HG03460 (cell line): ENCODE results near the gene SMIM41.

ENCODE experiments used
- ATAC-seq: cut with Tn5 transposase; IDR thresholded peaks from one replicate; pipeline ENCODE4 v1.9.1; 2021; ENCODE audit not compliant: unreplicated experiment

Gene SMIM41

DNA sequence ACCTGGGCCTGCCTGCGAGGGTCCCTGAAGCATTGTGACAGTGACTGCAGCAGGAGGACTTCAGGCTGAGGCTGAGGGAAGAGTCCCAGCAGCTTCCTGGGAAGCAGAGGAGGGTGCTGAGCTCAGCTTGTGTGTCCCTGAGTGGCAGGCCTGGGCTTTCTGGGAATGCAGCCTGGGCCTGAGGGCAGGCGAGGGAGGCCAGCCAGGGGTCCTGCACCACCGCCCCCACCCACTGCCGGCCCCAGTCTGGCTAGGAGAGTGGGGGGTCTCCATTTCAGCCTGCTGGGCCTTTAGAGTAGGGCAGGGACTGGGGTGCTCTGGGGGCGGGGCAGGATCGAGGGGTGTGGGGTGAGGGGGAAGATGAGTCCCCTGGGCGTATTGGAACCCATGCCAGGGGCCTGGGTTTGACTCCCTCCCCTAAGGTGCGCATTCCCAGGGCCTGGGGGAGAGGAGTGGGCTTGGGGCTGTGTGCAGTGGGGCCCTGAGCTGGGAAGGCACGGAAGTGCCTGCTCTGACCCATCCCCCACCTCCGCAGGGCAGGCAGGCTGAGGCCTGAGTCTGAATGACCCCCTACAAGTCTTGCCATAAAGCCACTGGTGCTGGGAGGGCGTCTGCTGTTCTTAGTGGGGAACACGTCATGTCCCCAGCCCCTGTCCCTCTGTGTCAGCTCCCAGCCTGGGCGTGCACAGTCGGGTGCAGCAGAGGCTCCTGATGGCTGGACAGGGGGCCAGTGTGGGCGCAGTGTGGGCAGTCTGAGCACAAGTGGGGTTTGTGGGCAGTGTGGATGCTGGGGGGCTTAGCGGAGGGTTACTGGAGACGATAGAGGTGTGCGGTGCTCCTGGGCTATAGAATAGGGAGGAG lies 66.0 kb downstream of the SMIM41 start:
- ATAC-seq, result no peak

DNA sequence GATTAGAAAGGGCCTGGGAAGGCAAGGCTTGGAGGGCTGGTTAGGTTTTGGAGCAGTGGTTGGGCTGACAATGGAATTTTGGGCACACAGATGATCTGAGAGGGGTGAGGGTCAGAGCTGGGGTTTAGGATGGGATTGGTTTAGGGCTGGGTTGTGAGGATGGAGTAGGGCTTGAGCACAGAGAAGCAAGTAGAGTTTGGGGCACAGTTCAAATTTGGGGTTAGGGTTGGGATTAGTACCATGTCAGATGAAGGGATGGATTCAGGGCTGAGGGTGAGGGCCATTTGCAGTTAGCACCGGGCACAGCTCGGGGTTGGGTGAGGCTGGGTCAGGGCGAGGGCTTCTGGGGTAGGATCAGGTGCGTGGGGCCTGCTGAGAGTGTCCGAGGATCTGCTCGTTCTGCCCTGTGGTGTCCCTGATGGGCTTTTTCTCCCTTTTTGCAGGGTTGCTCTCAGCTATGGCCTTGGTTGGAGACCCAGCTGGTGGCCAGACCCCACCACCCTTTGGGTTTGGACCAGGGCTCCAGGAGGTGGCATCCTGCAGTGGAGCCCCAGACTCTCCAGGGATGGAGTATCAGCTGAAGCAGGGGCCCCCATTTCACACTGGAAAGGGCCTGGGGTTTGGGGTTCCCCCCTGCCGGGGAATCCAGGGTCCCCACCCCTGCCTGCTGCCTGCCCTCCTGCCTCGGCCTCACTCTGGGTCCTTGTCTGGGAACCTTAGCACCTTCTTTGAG lies 66.8 kb downstream of the SMIM41 start:
- ATAC-seq, result no peak

GRCh38 chr12:52146822-52147366 lies 67.4 kb downstream of the SMIM41 start:
- no peak for ATAC-seq

GRCh38 chr12:52147367-52147963 lies 68.0 kb downstream of the SMIM41 start:
- no peak for ATAC-seq

DNA sequence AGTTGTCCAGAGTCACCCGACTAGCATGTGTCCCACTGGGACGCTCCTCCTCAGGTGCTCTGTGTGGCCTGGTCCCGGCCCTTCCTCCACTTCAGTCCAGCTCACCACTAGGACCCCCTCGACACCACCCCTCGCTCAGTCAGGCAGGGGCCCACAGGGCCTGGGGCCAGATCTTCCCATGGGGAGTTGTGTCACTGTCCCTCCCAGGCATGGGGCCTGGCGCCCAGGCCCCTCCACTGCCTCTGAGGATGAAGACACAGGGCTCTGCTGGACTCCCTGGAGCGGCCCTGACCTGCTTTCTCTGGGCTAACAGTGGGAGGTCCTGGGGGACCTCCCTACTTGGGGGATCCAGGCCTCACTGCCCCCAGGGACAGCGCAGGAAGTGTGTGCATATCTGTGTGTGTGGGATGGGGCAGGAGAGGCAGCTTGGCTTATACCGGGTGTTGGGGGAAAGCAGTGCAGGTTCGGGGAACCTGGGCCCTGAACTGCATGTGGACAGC lies 68.5 kb downstream of the SMIM41 start:
- ATAC-seq, result no peak

DNA sequence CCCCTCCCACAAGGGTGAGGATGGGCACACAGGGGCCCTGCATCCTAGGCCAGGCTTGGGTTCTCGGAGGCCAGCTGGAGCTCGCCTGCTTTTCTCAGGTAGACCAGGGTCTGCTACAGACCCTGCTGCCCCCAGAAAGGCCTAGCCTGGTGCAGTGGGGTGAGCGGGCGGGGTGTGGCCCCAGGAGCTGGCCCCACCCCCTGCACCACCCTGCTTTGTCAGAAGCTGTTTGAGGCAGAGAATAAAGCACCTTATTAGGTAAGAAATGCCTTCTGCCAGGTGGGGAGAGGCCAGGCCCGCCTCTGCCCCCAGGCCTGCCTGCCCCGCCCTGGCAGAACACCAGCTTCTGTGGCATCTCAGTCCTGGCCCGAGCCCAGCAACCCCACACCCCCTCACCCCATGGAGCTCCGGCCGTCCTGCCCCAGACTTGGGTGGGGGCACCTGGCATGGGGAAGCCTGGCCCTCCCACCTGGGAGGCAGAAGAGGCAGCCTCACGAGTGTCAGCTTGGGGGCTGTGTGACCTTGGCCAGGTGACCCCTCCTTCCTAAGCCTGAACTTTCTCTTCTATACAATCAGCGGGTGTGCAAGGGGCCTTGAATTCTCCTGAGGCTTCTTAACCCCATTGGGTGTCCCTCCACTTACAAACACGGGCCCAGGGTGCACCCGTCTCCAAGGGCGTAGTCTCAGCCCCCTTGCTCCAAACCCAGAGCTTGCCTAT lies 69.1 kb downstream of the SMIM41 start:
- no peak for ATAC-seq

DNA sequence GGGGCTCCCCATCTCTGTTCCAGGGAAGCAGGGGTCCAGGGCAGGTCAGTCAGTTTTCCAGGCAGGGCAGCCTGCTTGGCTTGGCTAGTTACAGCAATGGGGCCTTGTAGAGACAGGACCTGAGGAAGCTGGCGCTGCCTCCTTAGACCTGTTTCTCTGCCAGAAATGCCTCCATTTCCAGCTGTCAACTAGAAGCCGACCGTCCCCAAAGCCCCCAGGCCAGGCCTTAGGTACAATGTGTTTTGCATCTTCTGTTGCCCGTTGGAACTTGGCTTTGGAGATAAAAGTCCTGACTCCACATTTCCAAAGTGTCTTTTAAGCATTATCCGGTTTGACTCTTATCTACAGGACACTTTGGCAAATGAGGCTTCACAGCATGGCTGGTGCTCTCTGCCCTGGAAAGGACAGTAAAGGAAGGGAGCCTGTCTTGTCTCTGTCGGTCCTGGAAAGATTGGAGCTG lies 69.7 kb downstream of the SMIM41 start:
- ATAC-seq, result no peak

DNA sequence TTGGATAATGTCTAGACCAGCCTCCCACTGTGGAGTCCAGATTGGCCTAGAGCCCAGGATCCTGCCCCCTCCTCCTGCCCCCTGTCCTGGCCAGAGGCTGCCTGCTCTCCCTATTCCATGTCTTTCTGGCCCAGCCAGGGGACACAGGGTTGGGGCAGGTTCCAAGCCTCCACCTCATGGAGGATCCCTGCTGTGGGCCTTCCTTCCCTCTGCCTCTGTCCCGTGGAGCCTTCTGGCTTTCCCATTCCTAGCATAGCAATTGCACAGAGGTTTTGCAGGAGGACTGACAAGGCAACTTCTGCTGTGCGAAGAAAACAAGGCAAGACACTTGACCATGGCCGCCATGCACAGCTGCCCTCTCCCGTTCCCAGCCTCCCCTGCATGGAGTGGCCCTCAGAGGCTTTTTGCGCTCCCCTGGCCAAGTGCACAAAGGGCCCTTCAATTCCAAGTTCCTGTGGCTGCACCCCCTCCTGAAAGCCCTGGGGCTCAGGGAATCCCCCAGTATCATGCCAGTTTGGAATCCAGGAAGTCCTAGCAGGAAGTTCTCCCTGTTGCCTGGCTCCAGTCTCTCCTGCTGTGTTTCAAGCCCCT lies 70.2 kb downstream of the SMIM41 start:
- ATAC-seq, result no peak

DNA sequence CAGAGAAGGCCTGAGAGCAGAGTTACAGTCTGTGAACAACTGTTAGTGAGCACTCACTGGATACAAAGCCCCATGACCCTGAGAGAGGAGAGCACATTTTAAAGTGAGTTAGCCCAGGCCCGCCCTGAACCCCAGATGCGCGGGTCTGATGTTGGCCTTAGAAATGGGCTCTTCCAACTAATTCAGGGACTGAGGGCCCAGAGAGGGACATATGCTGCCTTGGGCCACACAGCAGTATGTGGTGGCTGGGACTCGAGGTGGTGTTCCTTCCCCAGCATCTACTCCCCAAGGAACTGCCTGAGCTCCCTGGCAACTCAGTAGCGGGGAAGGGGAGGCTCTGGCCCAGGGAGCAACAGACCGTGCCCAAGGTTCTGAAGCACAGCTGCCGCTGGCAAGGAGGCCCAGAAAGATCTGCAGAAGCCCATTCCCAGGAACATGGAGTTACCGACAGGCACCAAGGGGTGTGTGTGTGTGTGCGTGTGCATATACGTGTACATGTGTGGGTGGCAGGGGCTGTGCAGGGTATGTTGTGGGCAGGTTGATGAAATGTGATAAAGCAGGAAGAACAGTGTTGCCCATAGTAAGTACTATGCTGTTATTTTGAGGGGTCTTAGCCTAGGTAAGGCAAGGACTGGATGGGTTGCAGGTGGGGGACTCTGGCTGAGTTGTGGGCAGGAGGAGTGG lies 71.8 kb downstream of the SMIM41 start:
- ATAC-seq, result no peak

- no peak for ATAC-seq
These were observed 72.6 kb downstream of the SMIM41 start for GRCh38 chr12:52151837-52152783.

- no peak for ATAC-seq
These were observed 73.4 kb downstream of the SMIM41 start for GRCh38 chr12:52152905-52153317.

DNA sequence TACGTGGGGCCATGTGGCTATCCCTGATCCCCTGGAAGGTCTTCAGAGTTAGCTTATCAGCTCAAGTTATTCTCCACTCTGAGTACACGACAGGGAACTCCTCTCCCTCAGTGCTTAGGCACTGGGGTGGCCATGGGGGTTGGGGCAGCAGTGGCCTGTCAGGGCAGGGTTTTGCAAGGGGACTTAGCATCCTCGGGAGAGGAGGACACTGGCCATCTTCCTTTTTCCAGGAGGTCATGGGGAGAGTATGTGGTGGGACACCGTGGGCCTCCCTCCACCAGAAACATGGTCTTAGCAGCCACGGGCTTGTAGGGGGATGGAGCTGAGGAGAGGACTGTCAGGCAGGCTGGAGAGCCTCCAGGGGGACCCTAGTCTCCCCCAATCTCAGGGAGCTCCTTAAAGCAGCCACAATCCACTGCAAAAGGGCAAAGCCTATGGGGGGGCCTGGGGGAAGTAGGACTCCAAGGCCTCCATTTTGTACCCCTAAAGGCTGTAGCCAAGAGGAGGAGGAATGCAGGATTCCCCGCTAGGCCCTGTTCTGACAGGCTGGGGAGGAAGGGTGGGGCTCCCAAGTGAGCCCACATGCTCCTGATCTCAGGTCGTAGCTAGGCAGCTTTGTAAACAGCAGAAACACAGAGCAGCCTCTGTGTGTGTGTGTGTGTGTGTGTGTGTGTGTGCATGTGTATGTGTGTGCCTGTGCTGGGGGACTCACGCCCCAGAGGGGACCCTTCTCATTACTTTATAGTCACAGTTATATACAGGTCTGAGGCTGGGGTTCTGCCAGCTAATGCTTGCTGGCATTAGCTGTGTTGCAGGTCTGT lies 75.8 kb downstream of the SMIM41 start:
- no peak for ATAC-seq

DNA sequence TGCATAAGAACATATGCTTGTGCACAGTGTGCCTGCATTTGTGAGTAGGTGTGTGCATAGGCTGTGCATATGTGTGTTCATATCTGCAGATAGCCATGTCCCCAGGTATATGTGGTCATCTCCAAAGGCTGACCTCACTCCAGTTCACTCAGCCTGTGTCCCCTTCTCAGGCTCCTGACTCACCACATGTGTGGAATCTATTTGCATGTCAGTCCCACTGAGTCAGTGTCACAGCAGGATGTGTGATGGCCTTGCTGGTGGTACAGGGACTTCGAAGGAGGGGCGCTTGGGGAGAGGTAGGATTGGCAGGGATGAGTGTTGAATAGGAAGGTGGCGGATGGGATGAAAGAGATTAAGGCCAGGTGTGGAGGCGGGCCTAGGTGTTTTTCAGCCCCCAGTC lies 76.8 kb downstream of the SMIM41 start:
- no peak for ATAC-seq

DNA sequence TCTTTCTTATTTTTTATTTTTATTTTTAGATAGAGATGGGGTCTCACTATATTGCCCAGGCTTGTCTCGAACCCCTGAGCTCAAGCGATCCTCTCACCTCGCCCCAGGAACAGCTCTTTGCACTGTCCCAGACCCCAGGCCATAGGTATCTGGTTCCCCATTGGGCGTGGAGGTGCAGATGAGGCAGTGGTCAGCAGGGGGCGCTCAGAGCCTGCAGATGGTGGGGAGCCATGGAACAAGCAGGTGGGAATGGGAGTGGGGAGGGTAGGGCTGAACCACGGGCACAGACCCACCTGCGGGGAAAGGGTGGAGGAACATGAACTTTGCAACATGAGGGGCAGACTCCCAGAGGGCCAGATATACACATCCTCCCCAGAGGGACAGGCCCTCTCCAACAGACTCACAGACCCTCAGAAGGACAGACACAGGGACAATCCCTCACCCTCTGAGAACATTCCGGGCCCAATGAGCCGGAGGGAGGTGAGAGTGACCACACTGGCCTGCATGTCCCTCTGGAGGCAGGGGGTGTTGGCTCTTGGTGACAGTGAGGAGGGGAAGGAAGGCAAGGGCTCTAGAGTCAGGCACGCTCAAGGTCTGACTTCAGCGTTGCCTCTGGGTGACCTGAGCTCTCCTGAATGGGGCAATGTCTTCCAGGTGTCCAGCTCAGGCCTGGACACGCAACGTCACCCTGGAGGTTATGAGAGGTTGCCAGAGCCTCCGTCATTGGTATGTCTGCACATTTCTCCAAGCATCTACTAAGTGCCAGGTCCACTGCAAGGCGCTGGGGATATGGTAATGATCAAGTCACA lies 77.5 kb downstream of the SMIM41 start:
- ATAC-seq, result no peak

DNA sequence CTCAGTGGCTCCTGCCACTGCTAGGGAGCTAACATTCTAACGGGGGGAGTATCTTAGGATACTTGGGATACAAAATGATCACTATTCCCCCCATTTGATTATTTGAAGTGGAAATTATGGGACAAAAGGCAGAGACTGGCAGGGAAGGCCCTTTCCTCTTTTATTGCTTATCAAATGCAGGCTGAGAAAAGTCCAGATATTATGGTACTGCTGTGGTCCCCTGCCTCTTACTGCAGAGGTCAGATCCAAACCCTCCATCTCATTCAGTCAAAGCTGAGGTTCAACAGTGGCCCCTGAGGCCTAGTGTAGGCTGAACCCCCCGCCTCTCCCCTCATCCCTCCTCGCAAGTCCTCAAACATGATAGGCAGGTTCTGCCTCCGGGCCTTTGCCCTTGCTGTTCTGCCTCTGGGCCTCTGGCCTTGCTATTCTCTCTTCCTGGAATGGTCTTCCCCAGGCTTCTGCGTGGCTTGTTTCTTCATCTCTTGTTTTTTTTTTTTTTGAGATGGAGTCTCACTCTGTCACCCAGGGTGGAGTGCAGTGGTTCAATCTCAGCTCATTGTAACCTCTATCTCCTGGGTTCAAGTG lies 78.2 kb downstream of the SMIM41 start:
- no peak for ATAC-seq
